ENCODE results near the gene CR1. TPM values are rescaled to one million over a fixed set of nuclear protein-coding genes. Genes with fewer than 3 reads are reported as not detected.

Gene CR1
- total RNA-seq, 1 donor from 2014 or later, result not detected

DNA sequence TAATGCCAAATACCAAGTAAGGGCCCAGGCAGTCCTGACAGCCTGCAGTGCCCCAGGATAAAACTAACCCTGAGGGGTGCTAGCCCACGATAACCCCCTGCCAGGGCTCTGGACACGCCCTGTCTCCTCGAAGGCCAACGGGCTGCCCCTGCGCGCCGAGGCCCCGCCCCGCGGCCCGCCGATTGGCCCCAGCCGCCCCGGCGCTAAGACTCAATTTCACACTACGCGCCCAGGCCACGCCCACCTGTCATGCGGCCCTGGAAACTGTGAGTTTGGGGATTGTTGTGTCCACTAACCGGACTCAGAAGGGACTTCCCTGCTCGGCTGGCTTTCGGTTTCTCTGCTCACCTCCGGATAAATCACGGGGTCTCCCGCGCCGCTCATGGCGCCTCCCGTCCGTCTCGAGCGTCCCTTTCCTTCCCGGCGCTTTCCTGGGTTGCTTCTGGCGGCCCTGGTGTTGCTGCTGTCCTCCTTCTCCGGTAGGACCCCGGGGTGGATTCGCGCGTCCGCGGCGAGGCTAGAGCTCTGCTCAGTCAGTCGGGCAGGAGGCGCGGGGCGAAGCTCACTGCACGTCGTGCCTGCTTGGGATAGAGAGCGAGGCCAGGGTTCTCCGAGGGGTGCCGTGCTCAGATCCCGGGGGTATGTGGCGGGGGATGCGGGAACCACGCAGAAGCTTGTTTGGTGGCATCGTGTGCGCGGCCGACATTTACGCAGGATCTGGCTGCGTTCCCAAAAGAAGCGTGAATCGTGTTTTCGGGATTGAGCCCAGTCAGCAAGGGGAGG, 149.1 kb downstream of the CR1 start, which contains the start of gene CR1L:
TSS of gene CR1L (plus strand) at position 282 of the 783 bp plus-strand sequence. CDS start at position 383, 101 bp downstream.
- no peaks in the 10 kb centered on the region for H3K9me3 Mint-ChIP-seq
- peaks cover 8% of the 10 kb centered on the region for H3K4me1 Mint-ChIP-seq (ENCODE audit: low read depth)
- peak; percentile 74 for DNase-seq (ENCODE audit: low spot score)
- intact Hi-C loops (cut with micrococcal nuclease), result loop anchor here (1.0 to 10.0 kb wide), 4 partner anchors 107 to 592 kb away; partner anchors contain the start of genes CD46 and PFKFB2
- H3K36me3 Mint-ChIP-seq (ENCODE audit: low read depth), result no peaks in the 10 kb centered on the region
- peaks cover 26% of the 10 kb centered on the region for H3K27me3 Mint-ChIP-seq (ENCODE audit: insufficient read depth)
- no peak within 1 kb of the TSS for H3K27ac Mint-ChIP-seq
- H3K4me3 Mint-ChIP-seq, result peak within 1 kb of the TSS; percentile 80

DNA sequence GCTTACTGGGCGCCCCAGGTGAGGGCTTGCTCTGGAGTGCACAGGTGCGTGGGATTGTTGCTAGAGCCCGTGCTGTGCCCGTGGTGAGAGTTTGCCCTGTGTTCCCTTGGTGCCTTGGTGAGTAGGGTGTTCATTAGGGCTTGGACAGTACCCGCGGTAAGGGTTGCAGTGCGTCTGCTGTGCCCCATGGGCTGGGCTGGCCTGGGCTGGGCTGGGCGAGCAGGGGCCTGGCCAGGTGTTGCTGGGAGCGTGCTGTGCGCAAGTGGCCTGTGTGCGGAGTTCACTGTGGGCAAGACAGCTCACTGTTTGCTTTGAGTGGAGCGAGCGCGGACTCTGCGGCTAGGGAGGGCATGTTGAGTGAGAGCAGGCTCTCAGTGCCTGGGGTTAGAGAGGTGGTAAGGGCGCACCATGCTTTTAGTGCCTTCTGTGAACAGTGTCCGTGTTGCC, 149.7 kb downstream of the CR1 start:
- no peak overlapping the region for H3K27ac Mint-ChIP-seq
- intact Hi-C loops (cut with micrococcal nuclease), result loop anchor here (1.0 to 10.0 kb wide), 4 partner anchors 107 to 593 kb away; partner anchors contain the start of genes CD46 and PFKFB2
- no peaks in the 10 kb centered on the region for H3K36me3 Mint-ChIP-seq (ENCODE audit: low read depth)

DNA sequence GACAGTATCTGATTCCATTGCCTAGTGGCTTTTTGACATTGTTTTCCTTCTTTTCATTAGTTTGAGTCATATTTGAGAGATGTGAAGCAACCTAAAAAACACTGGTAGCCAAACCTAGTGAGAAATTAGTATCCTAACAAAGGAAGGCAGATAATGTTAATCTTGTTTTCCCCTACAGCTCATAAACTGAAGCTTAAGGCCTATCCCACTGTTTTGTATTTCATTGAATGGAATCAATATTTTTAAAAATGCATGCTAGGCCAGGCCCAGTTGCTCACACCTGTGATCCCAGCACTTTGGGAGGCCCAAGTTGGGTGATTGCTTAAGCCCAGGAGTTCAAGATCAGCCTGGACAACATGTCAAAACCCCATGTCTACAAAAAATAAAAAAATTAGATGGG, 150.2 kb downstream of the CR1 start:
- H3K36me3 Mint-ChIP-seq (ENCODE audit: low read depth), result no peaks in the 10 kb centered on the region
- peaks cover 20% of the 10 kb centered on the region for H3K27me3 Mint-ChIP-seq (ENCODE audit: insufficient read depth)
- no peak overlapping the region for H3K4me3 Mint-ChIP-seq
- DNase-seq (ENCODE audit: low spot score), result no peak
- intact Hi-C loops (cut with micrococcal nuclease), result loop anchor here (5.0 to 10.0 kb wide), 2 partner anchors 106 to 149 kb away; partner anchors contain the start of gene CD46
- H3K9me3 Mint-ChIP-seq, result no peaks in the 10 kb centered on the region
- peaks cover 8% of the 10 kb centered on the region for H3K4me1 Mint-ChIP-seq (ENCODE audit: low read depth)
- no peak overlapping the region for H3K27ac Mint-ChIP-seq

More for the DNA sequence above, 149.7 kb downstream of the CR1 start:
- Mint-ChIP-seq H3K9me3 (no peaks in the 10 kb centered on the region), H3K4me1 (ENCODE audit: low read depth) (peaks cover 8% of the 10 kb centered on the region), H3K27me3 (ENCODE audit: insufficient read depth) (peaks cover 24% of the 10 kb centered on the region), H3K4me3 (no peak overlapping the region)
- DNase-seq (ENCODE audit: low spot score), result no peak

DNA sequence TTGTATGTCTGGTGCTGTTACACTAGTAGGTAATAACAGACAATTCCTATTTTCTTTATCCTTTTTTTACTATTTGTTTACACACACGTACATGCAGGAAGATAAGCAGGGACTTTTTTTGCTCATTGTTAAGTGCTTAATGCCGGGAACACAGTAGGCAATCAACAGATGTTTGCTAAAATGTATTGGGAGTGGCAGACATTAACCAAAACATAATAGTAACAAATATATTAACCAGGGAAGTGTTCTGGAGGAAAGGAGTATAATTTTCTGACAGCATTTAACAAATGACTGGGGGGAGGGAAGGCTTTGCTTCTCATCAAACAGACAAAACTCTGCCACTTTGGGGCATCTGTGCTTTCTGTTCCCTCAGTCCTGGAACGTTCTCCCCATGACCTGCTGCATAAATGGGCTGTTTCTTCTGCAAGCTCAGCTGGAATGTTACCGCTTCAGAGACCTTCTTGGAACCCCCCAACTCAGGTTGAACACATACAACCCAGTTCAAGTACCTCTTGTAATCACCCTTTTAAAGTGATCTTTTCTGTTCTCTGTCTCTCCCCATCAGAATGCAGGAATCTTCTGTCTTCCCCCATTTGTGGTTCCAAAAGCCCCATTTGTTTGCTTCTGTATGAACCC, 151.1 kb downstream of the CR1 start:
- H3K9me3 Mint-ChIP-seq, result no peaks in the 10 kb centered on the region
- no peak for DNase-seq (ENCODE audit: low spot score)
- no peaks in the 10 kb centered on the region for H3K36me3 Mint-ChIP-seq (ENCODE audit: low read depth)
- intact Hi-C loops (cut with micrococcal nuclease), result loop anchor here (5.0 to 10.0 kb wide), 2 partner anchors 105 to 148 kb away; partner anchors contain the start of gene CD46
- no peak overlapping the region for H3K27ac Mint-ChIP-seq
- peaks cover 8% of the 10 kb centered on the region for H3K4me1 Mint-ChIP-seq (ENCODE audit: low read depth)
- no peak overlapping the region for H3K4me3 Mint-ChIP-seq
- H3K27me3 Mint-ChIP-seq (ENCODE audit: insufficient read depth), result peaks cover 19% of the 10 kb centered on the region

DNA sequence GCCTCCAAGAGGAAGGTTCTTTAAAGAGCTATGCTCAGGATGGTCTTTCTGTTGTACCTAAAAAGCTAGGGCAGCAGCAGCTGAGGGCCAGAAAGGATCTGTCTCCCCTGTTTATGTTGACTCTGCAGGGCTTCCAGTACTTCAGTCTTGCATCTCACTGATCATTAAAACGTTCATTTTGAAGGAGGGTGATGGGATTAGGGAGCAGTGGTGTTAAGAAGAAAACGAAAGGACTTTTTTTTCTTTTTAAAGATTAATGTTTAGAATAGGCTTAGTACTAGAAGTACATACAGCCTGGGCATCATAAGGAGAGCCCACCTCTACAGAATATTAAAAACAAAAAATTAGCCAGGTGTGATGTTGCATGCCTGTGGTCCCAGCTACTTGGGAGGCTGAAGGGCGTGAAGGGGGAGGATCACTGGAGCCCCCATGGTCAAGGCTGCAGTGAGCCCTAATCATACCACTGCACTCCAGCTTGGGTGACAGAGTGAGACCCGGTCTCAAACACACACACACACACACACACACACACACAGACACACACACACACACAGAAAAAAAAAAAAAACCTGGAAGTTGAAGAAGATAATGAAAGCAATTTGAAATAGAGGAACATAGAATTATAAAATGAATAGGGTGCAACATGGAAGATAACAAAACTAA, 151.8 kb downstream of the CR1 start:
- Mint-ChIP-seq H3K27ac (no peak overlapping the region), H3K9me3 (no peaks in the 10 kb centered on the region), H3K36me3 (ENCODE audit: low read depth) (no peaks in the 10 kb centered on the region), H3K4me3 (no peak overlapping the region), H3K27me3 (ENCODE audit: insufficient read depth) (peaks cover 18% of the 10 kb centered on the region), H3K4me1 (ENCODE audit: low read depth) (peaks cover 8% of the 10 kb centered on the region)
- no peak for DNase-seq (ENCODE audit: low spot score)
- intact Hi-C loops (cut with micrococcal nuclease), result loop anchor here (5.0 to 10.0 kb wide), 2 partner anchors 104 to 147 kb away; partner anchors contain the start of gene CD46

DNA sequence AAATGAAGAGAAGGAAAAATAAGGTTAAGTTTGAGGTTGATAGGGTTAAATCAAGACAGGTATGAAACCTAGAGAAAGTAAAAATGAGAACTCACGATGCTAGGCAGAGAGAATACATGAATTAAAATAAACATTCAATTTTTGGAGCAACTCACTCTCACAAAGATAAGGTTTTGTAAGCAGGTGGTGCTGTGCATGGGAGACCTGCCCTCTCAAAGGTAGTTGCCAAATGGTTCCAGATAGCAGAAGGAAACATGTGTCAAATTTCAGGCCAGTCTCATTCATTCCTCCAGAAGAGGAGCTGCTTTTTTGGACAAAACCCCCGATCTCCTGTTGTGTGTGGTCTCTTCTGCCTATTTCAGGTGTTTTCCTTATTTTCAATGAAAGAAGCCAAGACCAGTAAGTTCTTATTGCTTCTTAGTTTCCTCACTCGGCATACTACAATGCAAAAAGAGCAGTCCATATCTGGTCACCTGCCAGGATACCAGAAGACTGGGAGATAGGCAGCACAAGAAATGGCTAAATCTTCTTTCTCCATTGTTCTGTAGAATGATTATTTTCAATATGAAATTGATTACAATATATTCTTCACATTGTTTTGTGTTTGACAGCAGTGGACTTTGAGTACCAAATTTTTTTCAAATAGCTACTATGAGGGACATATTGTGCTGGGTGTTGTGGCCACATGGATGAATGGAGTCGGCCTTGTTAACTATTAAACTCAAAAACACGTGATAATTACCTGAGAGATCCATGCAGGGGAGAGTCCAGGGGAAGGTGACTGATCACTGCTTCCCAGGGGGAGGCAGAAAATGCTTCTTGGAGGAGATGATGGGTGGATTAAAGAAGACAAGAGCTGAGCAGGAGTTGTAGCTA, 152.6 kb downstream of the CR1 start:
- no peaks in the 10 kb centered on the region for H3K36me3 Mint-ChIP-seq (ENCODE audit: low read depth)
- H3K4me3 Mint-ChIP-seq, result no peak overlapping the region
- H3K27ac Mint-ChIP-seq, result no peak overlapping the region
- no peak for DNase-seq (ENCODE audit: low spot score)
- no peaks in the 10 kb centered on the region for H3K9me3 Mint-ChIP-seq
- H3K27me3 Mint-ChIP-seq (ENCODE audit: insufficient read depth), result peaks cover 13% of the 10 kb centered on the region
- intact Hi-C loops (cut with micrococcal nuclease), result loop anchor here (5.0 to 10.0 kb wide), 2 partner anchors 104 to 146 kb away; partner anchors contain the start of gene CD46
- peaks cover 8% of the 10 kb centered on the region for H3K4me1 Mint-ChIP-seq (ENCODE audit: low read depth)

DNA sequence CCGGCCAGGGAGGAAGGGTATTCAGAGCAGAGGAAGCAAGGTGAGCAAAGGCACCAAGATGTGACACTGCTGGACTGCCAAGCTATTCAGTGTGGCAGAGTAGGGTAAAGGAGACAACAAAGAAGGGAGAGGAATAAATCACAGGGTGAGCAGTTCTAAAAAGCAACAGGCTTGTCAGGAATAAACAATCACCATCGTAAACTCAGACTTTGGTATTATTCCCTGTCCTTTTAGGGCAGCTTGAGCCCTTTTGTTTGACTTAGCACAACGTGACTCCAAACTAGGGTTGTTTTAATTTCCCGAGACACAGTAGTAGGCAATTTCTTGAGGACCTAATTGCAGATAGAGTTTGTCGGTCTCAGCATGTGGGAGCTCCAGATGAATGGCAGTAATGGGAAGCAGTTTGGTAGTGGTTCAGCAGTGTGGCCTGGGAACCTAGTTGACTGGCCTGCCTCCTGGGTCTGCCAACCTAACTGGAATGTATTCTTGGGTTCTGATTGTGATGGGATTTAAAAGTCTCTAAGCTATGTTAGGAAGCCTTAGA, 153.3 kb downstream of the CR1 start:
- Mint-ChIP-seq H3K4me1 (ENCODE audit: low read depth) (peaks cover 4% of the 10 kb centered on the region), H3K4me3 (no peak overlapping the region), H3K9me3 (no peaks in the 10 kb centered on the region), H3K36me3 (ENCODE audit: low read depth) (no peaks in the 10 kb centered on the region), H3K27me3 (ENCODE audit: insufficient read depth) (peaks cover 12% of the 10 kb centered on the region), H3K27ac (no peak overlapping the region)
- intact Hi-C loops (cut with micrococcal nuclease), result loop anchor here (5.0 to 10.0 kb wide), 2 partner anchors 103 to 146 kb away; partner anchors contain the start of gene CD46
- DNase-seq (ENCODE audit: low spot score), result no peak

DNA sequence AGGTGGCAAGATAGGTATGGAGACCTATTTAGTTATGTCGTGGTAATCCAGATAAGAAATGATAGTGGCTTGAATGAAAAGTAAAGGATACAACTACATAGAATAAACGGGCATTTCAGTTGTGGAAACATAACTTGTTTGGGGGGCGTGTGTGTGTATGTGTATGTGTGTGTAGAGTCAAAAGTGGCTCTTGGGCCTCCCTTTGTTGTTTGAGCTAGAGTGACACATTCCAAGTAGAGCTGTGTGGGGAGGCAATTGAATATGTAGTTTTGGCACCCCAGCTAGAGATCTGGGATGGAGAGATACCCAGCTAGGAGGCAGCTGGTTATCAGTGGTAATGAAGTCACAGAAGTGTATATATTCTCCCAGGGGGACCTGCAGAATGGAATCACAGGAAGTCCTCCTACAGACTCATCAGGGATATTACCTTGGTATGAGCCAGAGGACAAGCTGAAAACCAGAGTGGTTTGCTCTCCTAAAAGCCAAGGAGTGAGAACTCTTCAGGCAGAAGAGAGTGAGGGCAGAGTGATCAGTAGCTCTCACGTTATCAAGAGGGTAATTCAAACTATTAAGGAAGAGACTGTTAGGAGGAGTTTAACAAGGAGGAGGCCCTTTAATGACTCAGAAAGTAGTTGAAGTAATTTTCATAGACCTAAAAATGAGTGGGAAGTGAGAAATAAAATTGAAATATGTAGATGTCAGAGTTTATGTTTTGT, 154.1 kb downstream of the CR1 start:
- DNase-seq (ENCODE audit: low spot score), result no peak
- H3K4me3 Mint-ChIP-seq, result no peak overlapping the region
- H3K27me3 Mint-ChIP-seq (ENCODE audit: insufficient read depth), result peaks cover 14% of the 10 kb centered on the region
- no peaks in the 10 kb centered on the region for H3K36me3 Mint-ChIP-seq (ENCODE audit: low read depth)
- H3K9me3 Mint-ChIP-seq, result no peaks in the 10 kb centered on the region
- no peaks in the 10 kb centered on the region for H3K4me1 Mint-ChIP-seq (ENCODE audit: low read depth)
- H3K27ac Mint-ChIP-seq, result no peak overlapping the region
- intact Hi-C loops (cut with micrococcal nuclease), result loop anchor here (5.0 to 10.0 kb wide), 2 partner anchors 102 to 145 kb away; partner anchors contain the start of gene CD46

DNA sequence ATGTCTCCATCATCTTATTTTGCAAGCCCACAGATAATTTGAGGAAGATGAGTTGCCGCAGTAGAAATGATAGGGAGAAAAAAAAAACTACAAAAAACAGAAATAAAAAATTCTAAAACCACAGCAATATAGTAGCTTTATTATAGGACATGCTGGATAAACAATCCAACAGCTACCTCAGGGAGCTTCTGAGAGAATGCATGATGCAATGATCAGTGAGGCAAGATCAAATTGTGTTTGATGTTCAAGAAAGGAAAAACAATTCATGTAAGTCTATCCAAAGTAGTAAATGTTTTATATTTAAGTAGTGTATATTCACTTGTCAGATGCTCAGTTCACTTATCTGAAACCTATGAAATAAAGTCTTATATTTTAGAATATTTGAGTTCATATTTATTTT, 155.6 kb downstream of the CR1 start:
- H3K27me3 Mint-ChIP-seq (ENCODE audit: insufficient read depth), result peaks cover 17% of the 10 kb centered on the region
- no peaks in the 10 kb centered on the region for H3K9me3 Mint-ChIP-seq
- H3K36me3 Mint-ChIP-seq (ENCODE audit: low read depth), result no peaks in the 10 kb centered on the region
- intact Hi-C loops (cut with micrococcal nuclease), result no loop called here
- no peak overlapping the region for H3K4me3 Mint-ChIP-seq
- H3K27ac Mint-ChIP-seq, result no peak overlapping the region
- H3K4me1 Mint-ChIP-seq (ENCODE audit: low read depth), result no peaks in the 10 kb centered on the region
- DNase-seq (ENCODE audit: low spot score), result no peak

DNA sequence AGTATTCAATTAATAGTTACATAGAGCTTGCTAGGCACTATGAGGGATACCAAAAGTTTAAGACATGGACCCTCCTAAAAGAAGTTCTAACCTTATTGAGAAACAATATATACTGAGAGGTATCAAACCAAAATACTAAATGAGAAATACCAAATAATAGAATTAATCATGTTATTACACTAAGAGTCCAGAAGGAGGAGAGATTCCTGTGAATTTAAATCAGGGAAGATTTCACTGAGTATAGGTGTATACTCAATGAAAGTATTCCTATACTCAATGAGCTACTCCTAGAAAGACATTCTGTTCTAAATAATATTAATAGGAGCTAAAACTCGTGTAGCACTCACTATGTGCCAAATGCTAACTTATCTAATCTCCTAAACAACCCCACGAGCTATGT, 158.4 kb downstream of the CR1 start:
- Mint-ChIP-seq H3K9me3 (no peaks in the 10 kb centered on the region), H3K36me3 (ENCODE audit: low read depth) (no peaks in the 10 kb centered on the region)

DNA sequence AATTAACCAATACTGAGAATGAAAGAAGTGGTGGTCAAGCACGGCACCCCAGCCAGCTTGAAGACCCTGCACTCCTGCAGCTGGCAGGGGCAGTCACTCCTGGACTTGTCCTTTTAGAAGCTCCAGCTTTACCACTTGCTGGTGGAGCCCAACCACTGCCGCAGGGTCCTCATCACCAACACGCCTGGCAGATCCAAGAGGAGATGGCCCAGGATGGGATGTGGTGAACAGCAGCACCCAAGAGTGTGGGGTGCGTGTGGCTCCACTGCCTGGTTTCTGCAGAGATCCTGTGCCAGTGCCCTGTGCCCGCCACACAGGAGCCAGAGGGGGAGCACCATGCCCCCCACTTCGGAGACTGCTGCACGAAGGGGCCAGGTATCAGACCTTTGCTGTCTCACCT, 162.5 kb downstream of the CR1 start:
- no peaks in the 10 kb centered on the region for H3K4me1 Mint-ChIP-seq (ENCODE audit: low read depth)

More for the DNA sequence above, 158.4 kb downstream of the CR1 start:
- Mint-ChIP-seq H3K27ac (no peak overlapping the region), H3K27me3 (ENCODE audit: insufficient read depth) (peaks cover 16% of the 10 kb centered on the region), H3K4me1 (ENCODE audit: low read depth) (no peaks in the 10 kb centered on the region), H3K4me3 (no peak overlapping the region)
- intact Hi-C loops (cut with micrococcal nuclease), result no loop called here
- DNase-seq (ENCODE audit: low spot score), result no peak

More for the DNA sequence above, 162.5 kb downstream of the CR1 start:
- Mint-ChIP-seq H3K27me3 (ENCODE audit: insufficient read depth) (peaks cover 20% of the 10 kb centered on the region), H3K4me3 (no peak overlapping the region), H3K36me3 (ENCODE audit: low read depth) (no peaks in the 10 kb centered on the region), H3K27ac (no peak overlapping the region), H3K9me3 (no peaks in the 10 kb centered on the region)
- intact Hi-C loops (cut with micrococcal nuclease), result no loop called here
- DNase-seq (ENCODE audit: low spot score), result no peak
